A549 treated with AZD9567 at 1 μM for 4 hours (cell line): ENCODE measurements around the gene IL5. TPM values are rescaled to one million over a fixed set of nuclear protein-coding genes. Genes with fewer than 3 reads are reported as not detected.

ENCODE experiments used
- total RNA-seq: library from RNA; stranded (reverse); fragments of 200-300 nt; extraction: Qiagen RNA extraction; gene quantifications from 5 replicates; pipeline ENCODE4 v1.2.3, GENCODE V29; 2022; ENCODE audit not compliant: insufficient read depth

Gene IL5
- not detected in 5 replicates for total RNA-seq

GRCh38 chr5:132543472-132544201, at the start of gene IL5:
IL5 (minus strand) TSS chr5:132543522; CDS start chr5:132543478, 44 bp downstream.

DNA sequence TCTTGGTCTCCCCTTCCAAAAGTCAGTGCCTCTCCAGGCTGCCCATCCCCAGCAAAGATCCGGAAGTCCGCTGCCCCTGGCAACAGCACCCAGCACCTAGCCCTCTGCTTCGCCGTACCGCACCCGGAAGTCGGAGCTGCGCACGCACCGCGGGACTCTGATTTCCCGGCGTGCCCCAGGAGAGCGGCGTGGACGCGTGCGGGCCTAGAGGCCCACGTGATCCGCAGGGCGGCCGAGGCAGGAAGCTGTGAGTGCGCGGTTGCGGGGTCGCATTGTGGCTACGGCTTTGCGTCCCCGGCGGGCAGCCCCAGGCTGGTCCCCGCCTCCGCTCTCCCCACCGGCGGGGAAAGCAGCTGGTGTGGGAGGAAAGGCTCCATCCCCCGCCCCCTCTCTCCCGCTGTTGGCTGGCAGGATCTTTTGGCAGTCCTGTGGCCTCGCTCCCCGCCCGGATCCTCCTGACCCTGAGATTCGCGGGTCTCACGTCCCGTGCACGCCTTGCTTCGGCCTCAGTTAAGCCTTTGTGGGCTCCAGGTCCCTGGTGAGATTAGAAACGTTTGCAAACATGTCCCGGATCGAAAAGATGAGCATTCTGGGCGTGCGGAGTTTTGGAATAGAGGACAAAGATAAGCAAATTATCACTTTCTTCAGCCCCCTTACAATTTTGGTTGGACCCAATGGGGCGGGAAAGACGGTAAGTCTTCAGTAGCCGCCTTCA, 13.6 kb upstream of the IL5 start, which contains the start of gene RAD50:
Gene RAD50, plus strand, starts transcription at position 215 of the 715 bp plus-strand sequence. Its CDS starts 348 bp downstream, at position 563.

Other genes starting within 250 kb of the IL5 start
- gene SLC22A4, start 249.1 kb downstream of the IL5 start, total RNA-seq = 1.5 to 5.7 TPM (median 5.2 TPM) in 5 replicates
- gene SLC22A5, start 173.8 kb downstream of the IL5 start, total RNA-seq = 39.8 to 44.5 TPM (median 42.8 TPM) in 5 replicates
- gene IRF1, start 52.7 kb downstream of the IL5 start, total RNA-seq = 31.6 to 37.2 TPM (median 35.8 TPM) in 5 replicates
- 22.4 to 35.2 TPM (median 25.9 TPM) in 5 replicates for gene RAD50, start 13.5 kb upstream of the IL5 start, total RNA-seq
- 0.08 TPM in 1 of 5 replicates, not detected in the others for gene IL13, start 114.7 kb upstream of the IL5 start, total RNA-seq
- not detected in 5 replicates for gene IL4, start 130.5 kb upstream of the IL5 start, total RNA-seq
- 7.8 to 17.5 TPM (median 9.9 TPM) in 5 replicates for gene KIF3A, start 194.0 kb upstream of the IL5 start, total RNA-seq
- 0.06 to 0.33 TPM (median 0.11 TPM) in 4 of 5 replicates, not detected in the other for gene CCNI2, start 203.9 kb upstream of the IL5 start, total RNA-seq
- 15.0 to 20.6 TPM (median 19.3 TPM) in 5 replicates for gene SEPTIN8, start 233.7 kb upstream of the IL5 start, total RNA-seq